K562 (cell line): Measurements from ENCODE around the gene APIP. TPM values are rescaled to one million over a fixed set of nuclear protein-coding genes. Genes with fewer than 3 reads are reported as not detected.

ENCODE experiments used
- ATAC-seq: fragments of 200-7000 bp; cut with Tn5 transposase; 3 replicates; pipeline ENCODE4 v1.9.1; 2020; ENCODE audit warnings: moderate library complexity
- BruUV-seq: library from RNA; stranded (reverse); fragments of 400-500 nt; replicated peaks from 2 replicates; lab custom pipeline; 2021; lab: Mats Ljungman, UMichigan
- CTCF ChIA-PET: fragments of 300-600 bp; formaldehyde crosslinking; extraction: SDS; loops from one replicate; lab custom pipeline; 2021; ENCODE audit warnings: low intra/inter-chr PET ratio; lab: Yijun Ruan, JAX
- POLR2A ChIA-PET: fragments of 300-600, 350-650 bp; sonication (Branson Sonifier 250); formaldehyde crosslinking; extraction: SDS; loops from one replicate; lab custom pipeline; 2021; ENCODE audit warnings: antibody characterized with exemption, inconsistent platforms; lab: Yijun Ruan, JAX
- DNase-seq, 4 experiments: peaks; one replicate each; pipeline versions ENCODE4 v3.0.0 to v3.0.0-alpha.2; 2011 to 2018; ENCODE audit warnings: low spot score in 3 of 4, mixed read lengths in 3 of 4; ENCODE audit errors: extremely low read depth in 1 of 4
- FAIRE-seq: peaks from 2 replicates; lab custom pipeline; 2011; peaks lifted over from hg19 to GRCh38; lab: Jason Lieb, UNC
- H2AFZ ChIP-seq: 2 replicates; pipeline ENCODE4 v1.6.0; 2011; ENCODE audit warnings: low read depth, low read length, control low read depth, inconsistent platforms
- H3K27ac ChIP-seq: fragments of 200-600 bp; 3 replicates; pipeline ENCODE4 v1.8.0; 2011; ENCODE audit warnings: low read depth, mild to moderate bottlenecking, control low read depth, inconsistent platforms, low read length, moderate library complexity, mixed read lengths; ENCODE audit errors: extremely low read depth
- H3K27me3 ChIP-seq, 2 experiments: fragments of 300-600 bp in 1 of 2; 2 replicates in 1 of 2; 3 replicates in 1 of 2; pipeline versions ENCODE4 v1.6.0 to v1.8.0; 2011; ENCODE audit warnings: inconsistent platforms in 2 of 2, low read length in 2 of 2, mild to moderate bottlenecking in 1 of 2, mixed read lengths in 1 of 2, moderate library complexity in 1 of 2; ENCODE audit not compliant: control insufficient read depth in 2 of 2, insufficient read depth in 2 of 2
- H3K36me3 ChIP-seq: fragments of 300-600 bp; 3 replicates; pipeline ENCODE4 v1.8.0; 2011; ENCODE audit warnings: mild to moderate bottlenecking, low read length, inconsistent platforms; ENCODE audit not compliant: control insufficient read depth, insufficient read depth
- H3K4me1 ChIP-seq, 2 experiments: fragments of 200-600 bp in 1 of 2; replicated peaks in 1 of 2; 2 replicates in 1 of 2; 3 replicates in 1 of 2; pipeline versions ENCODE4 v1.5.1 to v1.8.0; 2011; ENCODE audit warnings: inconsistent platforms in 2 of 2, low read length in 2 of 2, mild to moderate bottlenecking in 1 of 2, mixed read lengths in 1 of 2, moderate library complexity in 1 of 2; ENCODE audit not compliant: control insufficient read depth in 2 of 2, insufficient read depth in 2 of 2
- H3K4me2 ChIP-seq: 2 replicates; pipeline ENCODE4 v1.6.1; 2011; ENCODE audit warnings: low read length, control low read depth, inconsistent platforms, mixed read lengths; ENCODE audit not compliant: insufficient read depth
- H3K4me3 ChIP-seq: fragments of 200-600 bp; sonication (generic), shearing (Covaris generic); 2 replicates; pipeline ENCODE4 v1.5.1; 2016; ENCODE audit warnings: control low read depth, inconsistent platforms
- H3K79me2 ChIP-seq: fragments of 200-600 bp; 3 replicates; pipeline ENCODE4 v1.8.0; 2011; ENCODE audit warnings: low read length, inconsistent platforms; ENCODE audit not compliant: control insufficient read depth, insufficient read depth
- H3K9ac ChIP-seq, 2 experiments: 2 replicates each; pipeline versions ENCODE4 v1.6.0 to v1.6.1; 2011; ENCODE audit warnings: low read depth in 2 of 2, low read length in 2 of 2, control low read depth in 1 of 2, inconsistent platforms in 1 of 2, mild to moderate bottlenecking in 1 of 2, mixed read lengths in 1 of 2; ENCODE audit not compliant: insufficient read depth in 1 of 2
- H3K9me1 ChIP-seq: one replicate; pipeline ENCODE4 v1.6.0; 2011; ENCODE audit warnings: inconsistent platforms, mild to moderate bottlenecking, low read length, moderate library complexity; ENCODE audit not compliant: control insufficient read depth, insufficient read depth
- H3K9me3 ChIP-seq: replicated peaks from 2 replicates; pipeline ENCODE4 v1.5.1; 2011; ENCODE audit warnings: low read depth, low read length, inconsistent platforms; ENCODE audit not compliant: control insufficient read depth, insufficient read depth
- H4K20me1 ChIP-seq: replicated peaks from 2 replicates; pipeline ENCODE4 v1.6.1; 2011; ENCODE audit warnings: low read length, inconsistent platforms, mixed read lengths; ENCODE audit not compliant: control insufficient read depth, insufficient read depth
- CXXC5 ChIP-seq: fragments of 250-450 bp; sonication (Bioruptor Pico); IDR thresholded peaks from 2 replicates; pipeline ENCODE4 v1.8.0; 2022; ENCODE audit warnings: inconsistent platforms, mild to moderate bottlenecking, moderate library complexity
- ELK3 ChIP-seq: fragments of 450-650 bp; formaldehyde crosslinking; IDR thresholded peaks from 2 replicates; pipeline ENCODE4 v1.4.0; 2020; ENCODE audit warnings: mild to moderate bottlenecking
- FOXK2 ChIP-seq, 2 experiments: fragments of 450-650 bp; IDR thresholded peaks in 1 of 2; conservative IDR thresholded peaks in 1 of 2; 2 replicates each; pipeline ENCODE4 v1.6.1; 2016; ENCODE audit warnings: low read depth in 2 of 2, mild to moderate bottlenecking in 1 of 2
- NR2F6 ChIP-seq: fragments of 450-650 bp; formaldehyde crosslinking; IDR thresholded peaks from 2 replicates; pipeline ENCODE4 v1.4.0; 2020; ENCODE audit warnings: mild to moderate bottlenecking
- OTX1 ChIP-seq: fragments of 450-650 bp; formaldehyde crosslinking; IDR thresholded peaks from 2 replicates; pipeline ENCODE4 v1.4.0; 2022; ENCODE audit warnings: mild to moderate bottlenecking
- RAD51 ChIP-seq: fragments of 450-650 bp; IDR thresholded peaks from 2 replicates; pipeline ENCODE4 v1.7.1; 2016; ENCODE audit warnings: low read depth, mild to moderate bottlenecking, borderline replicate concordance
- RNF2 ChIP-seq: sonication (generic); IDR thresholded peaks from 2 replicates; pipeline ENCODE4 v1.6.1; 2016
- SETDB1 ChIP-seq: IDR thresholded peaks from one replicate; pipeline ENCODE4 v1.6.1; 2012; ENCODE audit warnings: low read length, control low read depth, inconsistent platforms
- TAF15 ChIP-seq: fragments of 200-400 bp; formaldehyde crosslinking; IDR thresholded peaks from 2 replicates; pipeline ENCODE4 v1.6.1; 2017; ENCODE audit warnings: mild to moderate bottlenecking, low read depth, low read length, moderate library complexity
- ZBED1 ChIP-seq: IDR thresholded peaks from 2 replicates; pipeline ENCODE4 v1.6.1; 2014
- ZNF274 ChIP-seq: IDR thresholded peaks from 2 replicates; pipeline ENCODE4 v1.6.1; 2011; ENCODE audit warnings: low read depth, mild to moderate bottlenecking, low read length, moderate library complexity, borderline replicate concordance
- ZNF311 ChIP-seq: fragments of 250-450 bp; sonication (Bioruptor Pico); IDR thresholded peaks from 2 replicates; pipeline ENCODE4 v1.4.0; 2020; ENCODE audit warnings: mild to moderate bottlenecking, moderate library complexity
- ZNF316 ChIP-seq: fragments of 450-650 bp; IDR thresholded peaks from 2 replicates; pipeline ENCODE4 v1.6.1; 2016
- WGBS: fragments of 100-300 bp; shearing (Covaris generic); methylation state at CpG from one replicate; pipeline ENCODE4 v1.1.6; 2016; ENCODE audit warnings: low coverage, mixed read lengths; ENCODE audit not compliant: insufficient coverage; ENCODE audit errors: missing lambda C conversion rate; 5-methylcytosine and 5-hydroxymethylcytosine counted together
- in situ Hi-C: fragments of 300-500 bp; cut with MboI; formaldehyde crosslinking; loops from 4 replicates; pipeline ENCODE4 v1.15.0; 2018; ENCODE audit warnings: inconsistent platforms, mixed read lengths
- intact Hi-C: fragments of 100-400 bp; cut with micrococcal nuclease; formaldehyde crosslinking; loops from 2 replicates; pipeline ENCODE4 v1.14.2; 2022
- polyA plus RNA-seq, 8 experiments: library from polyadenylated mRNA; depleted of rRNA in 4 of 8; stranded (reverse) in 5 of 8; unstranded in 3 of 8; fragments of >200 nt; fragmentation: Nextera tagmentation in 2 of 8; fragmentation: Illumina TruSeq in 1 of 8; extraction: Ambion mirVana in 2 of 8; extraction: Trizol in 1 of 8; gene quantifications; 2 replicates each; pipeline versions ENCODE4 v1.2.1 to v1.2.3, GENCODE V29; 2011 to 2014; ENCODE audit warnings: inconsistent platforms in 1 of 8, missing spikeins in 1 of 8
- total RNA-seq, 7 experiments: library from RNA; depleted of rRNA in 6 of 7; stranded (reverse); fragments of >200 nt in 6 of 7; fragmentation: Illumina TruSeq in 2 of 7; extraction: Trizol in 2 of 7; gene quantifications; 2 replicates each; pipeline versions ENCODE4 v1.2.1 to v1.2.3, GENCODE V29; 2011 to 2021; ENCODE audit warnings: low replicate concordance in 1 of 7

APIP gene
- total and polyA plus RNA-seq, 9 of the 15 experiments (the other 6 are each of a cell fraction or from before 2014, with no cell fraction given), result 63.7 to 110 (median 82.8) TPM

GRCh38 chr11:34960277-34960676 is 44.1 kb upstream of the APIP start:
- DNase-seq (no peak), FAIRE-seq (no peak), ATAC-seq (no peak)
- Histone ChIP-seq H3K27ac (no peak overlapping the region), H3K4me2 (no peak overlapping the region), H3K4me1 (no peaks in the 10 kb centered on the region), H3K9me3 (no peaks in the 10 kb centered on the region), H3K27me3 (no peaks in the 10 kb centered on the region), H2AFZ (no peak overlapping the region), H3K4me3 (no peak overlapping the region)
- CTCF ChIA-PET, result no interaction called here
- intact Hi-C loops, result no loop called here
- POLR2A ChIA-PET, result no interaction called here
- WGBS, result 95% methylated on average over 4 of the region's 4 CpGs
- TF ChIP-seq RAD51 (no peak), FOXK2 (conservative IDR thresholded peaks at IDR 0.05 in 1 of 2, IDR thresholded peaks at IDR 0.05 in 1 of 2; ENCODE audit: low read depth in 2 of 2) (no peak), ELK3 (CRISPR knock-in tag) (no peak), TAF15 (no peak), CXXC5 (CRISPR knock-in tag) (no peak), ZNF316 (no peak), NR2F6 (CRISPR knock-in tag) (no peak), ZNF311 (CRISPR knock-in tag) (no peak), RNF2 (no peak), OTX1 (CRISPR knock-in tag) (no peak), SETDB1 (no peak), ZNF274 (no peak), ZBED1 (no peak)
- TF ChIP-seq, all 486 proteins: peak for 0
- Histone ChIP-seq H3K9me1 (no peaks in the 10 kb centered on the region), H3K9ac (no peak overlapping the region), H4K20me1 (no peaks in the 10 kb centered on the region), H3K36me3 (peaks cover 18% of the 10 kb centered on the region; the same call in 1 of the 3 replicates), H3K79me2 (no peaks in the 10 kb centered on the region)
- BruUV-seq, result no TSS peak
- in situ Hi-C loops, result no loop called here
